ENCODE measurements around the gene FAT1.

DNA sequence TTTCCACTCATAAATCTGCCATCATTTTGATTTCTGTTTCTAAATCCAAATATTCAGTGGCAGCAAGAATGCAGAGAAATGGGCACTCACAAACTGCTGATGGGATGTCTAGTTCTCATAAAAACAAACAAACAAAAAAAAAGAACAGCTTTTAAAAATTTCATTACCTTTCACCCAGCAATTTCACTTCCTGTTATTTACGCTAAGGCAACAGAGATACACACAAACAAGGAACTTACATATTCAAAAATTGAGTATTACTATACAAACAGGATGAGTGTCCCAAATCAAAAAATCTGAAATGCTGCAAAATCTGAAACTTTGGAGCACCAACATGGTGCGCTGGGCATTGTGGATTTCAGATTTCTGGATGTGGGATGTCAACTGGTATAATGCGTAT lies 36.4 kb downstream of the FAT1 start:
- TF ChIP-seq, protein P1, sequence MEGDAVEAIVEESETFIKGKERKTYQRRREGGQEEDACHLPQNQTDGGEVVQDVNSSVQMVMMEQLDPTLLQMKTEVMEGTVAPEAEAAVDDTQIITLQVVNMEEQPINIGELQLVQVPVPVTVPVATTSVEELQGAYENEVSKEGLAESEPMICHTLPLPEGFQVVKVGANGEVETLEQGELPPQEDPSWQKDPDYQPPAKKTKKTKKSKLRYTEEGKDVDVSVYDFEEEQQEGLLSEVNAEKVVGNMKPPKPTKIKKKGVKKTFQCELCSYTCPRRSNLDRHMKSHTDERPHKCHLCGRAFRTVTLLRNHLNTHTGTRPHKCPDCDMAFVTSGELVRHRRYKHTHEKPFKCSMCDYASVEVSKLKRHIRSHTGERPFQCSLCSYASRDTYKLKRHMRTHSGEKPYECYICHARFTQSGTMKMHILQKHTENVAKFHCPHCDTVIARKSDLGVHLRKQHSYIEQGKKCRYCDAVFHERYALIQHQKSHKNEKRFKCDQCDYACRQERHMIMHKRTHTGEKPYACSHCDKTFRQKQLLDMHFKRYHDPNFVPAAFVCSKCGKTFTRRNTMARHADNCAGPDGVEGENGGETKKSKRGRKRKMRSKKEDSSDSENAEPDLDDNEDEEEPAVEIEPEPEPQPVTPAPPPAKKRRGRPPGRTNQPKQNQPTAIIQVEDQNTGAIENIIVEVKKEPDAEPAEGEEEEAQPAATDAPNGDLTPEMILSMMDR (conservative IDR thresholded peaks at IDR 0.05): no peak
- TF ChIP-seq ZFX (IDR thresholded peaks at IDR 0.05): no peak

Measured in C4-2B (cell line).